ENCODE measurements around the gene MBNL3.

GRCh38 chrX:132468454-132468853, 20.4 kb downstream of the MBNL3 start:
- TF ChIP-seq CTCF (IDR thresholded peaks at IDR 0.05) (no peak), POLR2A (IDR thresholded peaks at IDR 0.05) (no peak)

All from body of pancreas (tissue), 4 donors.